Measurements from ENCODE around the gene FRMD4A.

GRCh38 chr10:13698217-13698616, 632.5 kb downstream of the FRMD4A start:
- TF ChIP-seq, protein P1, sequence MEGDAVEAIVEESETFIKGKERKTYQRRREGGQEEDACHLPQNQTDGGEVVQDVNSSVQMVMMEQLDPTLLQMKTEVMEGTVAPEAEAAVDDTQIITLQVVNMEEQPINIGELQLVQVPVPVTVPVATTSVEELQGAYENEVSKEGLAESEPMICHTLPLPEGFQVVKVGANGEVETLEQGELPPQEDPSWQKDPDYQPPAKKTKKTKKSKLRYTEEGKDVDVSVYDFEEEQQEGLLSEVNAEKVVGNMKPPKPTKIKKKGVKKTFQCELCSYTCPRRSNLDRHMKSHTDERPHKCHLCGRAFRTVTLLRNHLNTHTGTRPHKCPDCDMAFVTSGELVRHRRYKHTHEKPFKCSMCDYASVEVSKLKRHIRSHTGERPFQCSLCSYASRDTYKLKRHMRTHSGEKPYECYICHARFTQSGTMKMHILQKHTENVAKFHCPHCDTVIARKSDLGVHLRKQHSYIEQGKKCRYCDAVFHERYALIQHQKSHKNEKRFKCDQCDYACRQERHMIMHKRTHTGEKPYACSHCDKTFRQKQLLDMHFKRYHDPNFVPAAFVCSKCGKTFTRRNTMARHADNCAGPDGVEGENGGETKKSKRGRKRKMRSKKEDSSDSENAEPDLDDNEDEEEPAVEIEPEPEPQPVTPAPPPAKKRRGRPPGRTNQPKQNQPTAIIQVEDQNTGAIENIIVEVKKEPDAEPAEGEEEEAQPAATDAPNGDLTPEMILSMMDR (conservative IDR thresholded peaks at IDR 0.05; ENCODE audit: low read length), result no peak
- no peak for TF ChIP-seq EZH2phosphoT487 (IDR thresholded peaks at IDR 0.05; ENCODE audit: borderline replicate concordance, low read depth, low read length)
